CD4-positive, alpha-beta T cell treated with Interleukin-21 for 1 hour (primary cell): ENCODE measurements around the gene WNT9A.

ENCODE experiments used
- DNase-seq: peaks from one replicate; pipeline ENCODE4 v3.0.0-alpha.2; 2020

WNT9A gene

GRCh38 chr1:227939791-227940771, 7.7 kb downstream of the WNT9A start:
- no peak for DNase-seq

GRCh38 chr1:227938911-227939790, 8.6 kb downstream of the WNT9A start:
- DNase-seq, result no peak

GRCh38 chr1:227938276-227938675, 9.5 kb downstream of the WNT9A start:
- no peak for DNase-seq

GRCh38 chr1:227937838-227938145, 9.9 kb downstream of the WNT9A start:
- DNase-seq, result no peak

- no peak for DNase-seq
Measured at GRCh38 chr1:227937031-227937837, 10.5 kb downstream of the WNT9A start.

- DNase-seq, result no peak
Measured at GRCh38 chr1:227935826-227936225, 11.9 kb downstream of the WNT9A start.

- no peak for DNase-seq
Measured at GRCh38 chr1:227934476-227935313, 13.0 kb downstream of the WNT9A start.

- no peak for DNase-seq
Measured at GRCh38 chr1:227929751-227930472, 17.8 kb downstream of the WNT9A start.

GRCh38 chr1:227928811-227929375, 18.8 kb downstream of the WNT9A start:
- DNase-seq, result no peak

GRCh38 chr1:227927971-227928741, 19.6 kb downstream of the WNT9A start:
- DNase-seq, result no peak

GRCh38 chr1:227926896-227927885, 20.5 kb downstream of the WNT9A start:
- no peak for DNase-seq

GRCh38 chr1:227926216-227926791, 21.4 kb downstream of the WNT9A start:
- DNase-seq, result no peak

- no peak for DNase-seq
Measured at GRCh38 chr1:227925582-227926198, 22.0 kb downstream of the WNT9A start.

- DNase-seq, result no peak
Measured at GRCh38 chr1:227924833-227925574, 22.7 kb downstream of the WNT9A start.

- no peak for DNase-seq
Measured at GRCh38 chr1:227924168-227924832, 23.4 kb downstream of the WNT9A start.

GRCh38 chr1:227923353-227924167, 24.2 kb downstream of the WNT9A start:
- no peak for DNase-seq
